Prostate gland (tissue), 2 donors: Measurements from ENCODE around the gene TMEM256.

Source experiments
- POLR2AphosphoS5 ChIP-seq: sonication (generic); formaldehyde crosslinking; IDR thresholded peaks from one replicate; pipeline ENCODE4 v1.6.1; 2017; ENCODE audit warnings: antibody characterized with exemption
- TF ChIP-seq, protein P1 (sequence below), 4 experiments: fragments of 200-600 bp in 2 of 4; fragments of 450-650 bp in 2 of 4; sonication (generic) in 2 of 4; IDR thresholded peaks; 1 replicate in 3 of 4; 2 replicates in 1 of 4; pipeline ENCODE4 v1.5.1; 2016 to 2019; ENCODE audit warnings: antibody characterized with exemption in 4 of 4, mild to moderate bottlenecking in 2 of 4, moderate library complexity in 2 of 4

DNA sequence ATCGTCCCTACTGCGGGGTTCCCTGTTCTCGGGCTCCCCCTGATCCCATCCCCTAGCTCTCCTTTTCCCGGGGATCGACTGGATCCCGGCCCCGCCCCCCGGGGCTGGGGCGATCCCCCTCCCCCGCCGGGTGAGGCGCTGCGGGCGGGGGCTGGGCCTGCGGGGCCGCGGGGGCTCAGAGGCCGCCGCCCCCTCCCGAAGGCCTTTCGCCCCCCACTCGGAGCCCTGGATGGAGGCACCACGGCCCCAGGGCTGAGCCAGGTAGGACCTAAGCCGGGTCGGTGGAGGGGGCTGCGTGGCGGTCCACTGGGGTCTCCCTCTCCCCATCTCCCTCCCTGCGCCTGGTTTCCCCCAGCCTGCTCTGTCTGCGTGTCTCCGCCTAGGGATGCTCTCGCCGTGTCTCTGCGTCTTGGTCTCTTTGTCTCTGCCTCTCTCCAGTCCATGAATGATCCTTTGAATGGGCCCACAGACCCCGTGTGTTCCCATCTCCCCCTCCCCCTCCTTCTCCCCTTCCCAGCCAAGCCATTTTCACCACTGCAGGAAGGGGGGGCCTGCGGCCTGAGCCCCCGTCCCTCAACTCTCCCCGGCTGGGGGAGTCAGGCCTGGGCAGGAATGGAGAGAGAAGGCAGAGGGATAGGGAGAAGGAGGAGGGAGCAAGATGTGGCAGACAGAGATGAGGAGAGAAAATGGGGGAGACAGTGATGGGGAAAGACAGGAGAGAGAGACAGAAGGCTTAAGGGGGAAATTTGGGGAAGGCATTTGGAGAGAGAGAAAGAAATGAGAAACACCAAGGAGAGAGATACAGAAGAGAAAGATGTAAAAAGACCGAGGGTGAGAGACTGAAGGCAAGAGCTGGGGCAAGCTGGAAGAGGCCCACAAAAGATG lies 1.7 kb upstream of the TMEM256 start:
- TF ChIP-seq, protein P1, sequence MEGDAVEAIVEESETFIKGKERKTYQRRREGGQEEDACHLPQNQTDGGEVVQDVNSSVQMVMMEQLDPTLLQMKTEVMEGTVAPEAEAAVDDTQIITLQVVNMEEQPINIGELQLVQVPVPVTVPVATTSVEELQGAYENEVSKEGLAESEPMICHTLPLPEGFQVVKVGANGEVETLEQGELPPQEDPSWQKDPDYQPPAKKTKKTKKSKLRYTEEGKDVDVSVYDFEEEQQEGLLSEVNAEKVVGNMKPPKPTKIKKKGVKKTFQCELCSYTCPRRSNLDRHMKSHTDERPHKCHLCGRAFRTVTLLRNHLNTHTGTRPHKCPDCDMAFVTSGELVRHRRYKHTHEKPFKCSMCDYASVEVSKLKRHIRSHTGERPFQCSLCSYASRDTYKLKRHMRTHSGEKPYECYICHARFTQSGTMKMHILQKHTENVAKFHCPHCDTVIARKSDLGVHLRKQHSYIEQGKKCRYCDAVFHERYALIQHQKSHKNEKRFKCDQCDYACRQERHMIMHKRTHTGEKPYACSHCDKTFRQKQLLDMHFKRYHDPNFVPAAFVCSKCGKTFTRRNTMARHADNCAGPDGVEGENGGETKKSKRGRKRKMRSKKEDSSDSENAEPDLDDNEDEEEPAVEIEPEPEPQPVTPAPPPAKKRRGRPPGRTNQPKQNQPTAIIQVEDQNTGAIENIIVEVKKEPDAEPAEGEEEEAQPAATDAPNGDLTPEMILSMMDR (IDR thresholded peaks at IDR 0.05) = no peak
- TF ChIP-seq POLR2AphosphoS5 = no peak
